ENCODE measurements around the gene DDI2.
A peak's percentile ranks its signal among the peaks of the same experiment; 100 is the strongest.

DNA sequence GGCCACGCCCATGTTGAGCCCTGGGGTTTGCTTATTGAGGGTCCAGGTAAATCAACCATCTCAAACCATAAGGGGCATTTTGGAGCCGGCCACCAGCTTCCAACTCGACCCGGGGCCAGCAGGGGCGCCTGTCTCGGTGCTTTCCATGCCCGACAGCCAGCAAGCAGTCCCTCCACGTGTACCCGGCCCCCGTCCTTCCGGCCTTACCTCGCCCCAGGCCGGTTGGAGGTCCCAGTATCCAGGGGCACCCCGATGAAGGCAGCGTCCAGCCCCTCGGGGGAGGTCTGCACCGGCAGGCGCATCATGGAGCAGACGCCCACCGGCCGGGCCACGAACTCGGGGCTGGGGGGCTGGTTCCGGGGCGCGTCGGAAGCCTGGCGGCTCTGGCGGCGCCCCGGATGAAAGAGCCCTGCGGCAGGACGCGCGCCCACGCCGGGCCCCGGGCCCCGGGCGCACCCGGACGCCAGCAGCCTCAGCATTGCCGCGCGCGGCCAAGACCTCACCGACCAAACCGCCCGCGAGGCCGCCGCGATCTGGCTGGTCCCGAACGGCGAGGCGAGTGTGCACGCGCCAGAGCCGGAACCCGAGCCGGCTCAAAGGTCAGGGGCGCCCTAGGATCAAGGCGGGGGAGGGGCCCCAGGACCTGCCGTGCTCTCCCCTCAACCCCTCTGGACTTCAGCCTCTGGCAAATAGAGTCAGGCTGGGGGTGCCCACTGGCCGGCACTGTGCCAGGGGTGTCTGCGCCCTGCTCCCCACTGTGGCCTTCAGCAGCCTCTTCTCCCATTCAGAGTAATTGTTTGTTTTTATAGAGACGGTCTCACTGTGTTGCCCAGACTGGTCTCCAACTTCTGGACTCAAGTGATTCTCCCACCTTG is 32.5 kb upstream of the DDI2 start, which contains the start of gene AGMAT:
- TF ChIP-seq, protein P1, sequence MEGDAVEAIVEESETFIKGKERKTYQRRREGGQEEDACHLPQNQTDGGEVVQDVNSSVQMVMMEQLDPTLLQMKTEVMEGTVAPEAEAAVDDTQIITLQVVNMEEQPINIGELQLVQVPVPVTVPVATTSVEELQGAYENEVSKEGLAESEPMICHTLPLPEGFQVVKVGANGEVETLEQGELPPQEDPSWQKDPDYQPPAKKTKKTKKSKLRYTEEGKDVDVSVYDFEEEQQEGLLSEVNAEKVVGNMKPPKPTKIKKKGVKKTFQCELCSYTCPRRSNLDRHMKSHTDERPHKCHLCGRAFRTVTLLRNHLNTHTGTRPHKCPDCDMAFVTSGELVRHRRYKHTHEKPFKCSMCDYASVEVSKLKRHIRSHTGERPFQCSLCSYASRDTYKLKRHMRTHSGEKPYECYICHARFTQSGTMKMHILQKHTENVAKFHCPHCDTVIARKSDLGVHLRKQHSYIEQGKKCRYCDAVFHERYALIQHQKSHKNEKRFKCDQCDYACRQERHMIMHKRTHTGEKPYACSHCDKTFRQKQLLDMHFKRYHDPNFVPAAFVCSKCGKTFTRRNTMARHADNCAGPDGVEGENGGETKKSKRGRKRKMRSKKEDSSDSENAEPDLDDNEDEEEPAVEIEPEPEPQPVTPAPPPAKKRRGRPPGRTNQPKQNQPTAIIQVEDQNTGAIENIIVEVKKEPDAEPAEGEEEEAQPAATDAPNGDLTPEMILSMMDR (IDR thresholded peaks at IDR 0.05): peak in 2 of 5 experiments; percentile 11 to 13
- no peak for TF ChIP-seq EP300 (IDR thresholded peaks at IDR 0.05)
- TF ChIP-seq POLR2A (IDR thresholded peaks at IDR 0.05): no peak

Data from tibial nerve (tissue), 4 donors.